H1 (cell line): ENCODE measurements around the gene ASPN. TPM values are rescaled to one million over a fixed set of nuclear protein-coding genes. Genes with fewer than 3 reads are reported as not detected.
A peak's percentile ranks its signal among the peaks of the same experiment; 100 is the strongest.

Experiments used
- CTCF ChIA-PET: fragments of 300-600 bp; sonication (Branson Sonifier 250); formaldehyde crosslinking; loops from one replicate; lab custom pipeline; 2021; ENCODE audit not compliant: partially characterized antibody; lab: Charles Lee
- POLR2A ChIA-PET: fragments of 300-600 bp; sonication (Branson Sonifier 250); formaldehyde crosslinking; loops from one replicate; lab custom pipeline; 2021; ENCODE audit warnings: inconsistent platforms; ENCODE audit not compliant: partially characterized antibody; lab: Charles Lee
- DNase-seq, 2 experiments: peaks; one replicate each; pipeline versions ENCODE4 v3.0.0 to v3.0.0-alpha.2; 2010 to 2022; ENCODE audit warnings: low spot score in 2 of 2, low read depth in 1 of 2, mixed read lengths in 1 of 2
- FAIRE-seq: peaks from 2 replicates; lab custom pipeline; 2011; peaks lifted over from hg19 to GRCh38; lab: Jason Lieb, UNC
- H2AFZ ChIP-seq: 2 replicates; pipeline ENCODE4 v1.8.1; 2012; ENCODE audit warnings: low read length, inconsistent platforms
- H2AK5ac ChIP-seq: 2 replicates; pipeline ENCODE4 v1.6.1; 2013; ENCODE audit warnings: low read depth, low read length
- H2BK120ac ChIP-seq: replicated peaks from 2 replicates; pipeline ENCODE3; 2013; ENCODE audit warnings: low read depth, low read length, inconsistent platforms
- H2BK12ac ChIP-seq: 2 replicates; pipeline ENCODE4 v1.6.1; 2013; ENCODE audit warnings: low read depth, low read length
- H2BK15ac ChIP-seq: 2 replicates; pipeline ENCODE4 v1.6.1; 2013; ENCODE audit warnings: low read length
- H2BK20ac ChIP-seq: 2 replicates; pipeline ENCODE4 v1.6.1; 2013; ENCODE audit warnings: low read length
- H2BK5ac ChIP-seq: 2 replicates; pipeline ENCODE4 v1.6.1; 2013; ENCODE audit warnings: low read depth, low read length
- H3K14ac ChIP-seq: 2 replicates; pipeline ENCODE4 v1.6.1; 2013; ENCODE audit warnings: inconsistent platforms; ENCODE audit not compliant: insufficient read length
- H3K18ac ChIP-seq: 2 replicates; pipeline ENCODE4 v1.6.1; 2013; ENCODE audit warnings: low read length; ENCODE audit errors: extremely low read depth
- H3K23ac ChIP-seq: 2 replicates; pipeline ENCODE4 v1.6.1; 2013; ENCODE audit warnings: inconsistent platforms; ENCODE audit not compliant: insufficient read length
- H3K23me2 ChIP-seq: 2 replicates; pipeline ENCODE4 v1.6.1; 2013; ENCODE audit warnings: low read depth, low read length
- H3K27ac ChIP-seq: 2 replicates; pipeline ENCODE4 v1.6.1; 2011; ENCODE audit warnings: low read depth, low read length, inconsistent platforms
- H3K27me3 ChIP-seq, 4 experiments: replicated peaks in 1 of 4; 1 replicate in 1 of 4; 2 replicates in 3 of 4; pipeline versions ENCODE4 v1.6.1 to v1.8.1; 2011 to 2013; ENCODE audit warnings: low read length in 3 of 4, mild to moderate bottlenecking in 3 of 4, inconsistent platforms in 2 of 4, mixed read lengths in 2 of 4, moderate library complexity in 1 of 4; ENCODE audit not compliant: control insufficient read depth in 3 of 4, insufficient read depth in 3 of 4; ENCODE audit errors: extremely low read depth in 1 of 4
- H3K36me3 ChIP-seq, 4 experiments: 2 replicates each; pipeline versions ENCODE4 v1.6.1 to v1.8.1; 2011 to 2013; ENCODE audit warnings: mild to moderate bottlenecking in 4 of 4, low read length in 3 of 4, moderate library complexity in 2 of 4, control low read depth in 1 of 4, inconsistent platforms in 1 of 4; ENCODE audit not compliant: insufficient read depth in 4 of 4, control insufficient read depth in 2 of 4
- H3K4ac ChIP-seq: replicated peaks from 2 replicates; pipeline ENCODE3; 2013; ENCODE audit warnings: low read length, low read depth, mixed read lengths, inconsistent platforms; ENCODE audit not compliant: insufficient read length
- H3K4me1 ChIP-seq, 4 experiments: replicated peaks in 1 of 4; 1 replicate in 1 of 4; 2 replicates in 3 of 4; pipeline versions ENCODE4 v1.6.1 to v1.8.1; 2011 to 2013; ENCODE audit warnings: low read length in 3 of 4, inconsistent platforms in 2 of 4, mixed read lengths in 1 of 4; ENCODE audit not compliant: insufficient read depth in 4 of 4, control insufficient read depth in 3 of 4
- H3K4me2 ChIP-seq, 2 experiments: 2 replicates each; pipeline versions ENCODE4 v1.6.1 to v1.8.1; 2011 to 2013; ENCODE audit warnings: low read depth in 2 of 2, low read length in 2 of 2, control low read depth in 1 of 2, inconsistent platforms in 1 of 2, mild to moderate bottlenecking in 1 of 2; ENCODE audit not compliant: insufficient read depth in 1 of 2
- H3K4me3 ChIP-seq, 4 experiments: fragments of 200-600, 300-600 bp in 1 of 4; sonication (generic), shearing (Covaris generic), sonication (Bioruptor Twin) in 1 of 4; 2 replicates each; pipeline versions ENCODE4 v1.5.1 to v1.8.1; 2011 to 2016; ENCODE audit warnings: low read length in 4 of 4, low read depth in 3 of 4, control low read depth in 2 of 4, inconsistent platforms in 2 of 4, mild to moderate bottlenecking in 2 of 4, mixed read lengths in 1 of 4, moderate library complexity in 1 of 4; ENCODE audit not compliant: insufficient read depth in 2 of 4; ENCODE audit errors: extremely low read depth in 1 of 4
- H3K56ac ChIP-seq: replicated peaks from 2 replicates; pipeline ENCODE3; 2013; ENCODE audit warnings: low read depth, mild to moderate bottlenecking, mixed read lengths, low read length, inconsistent platforms; ENCODE audit not compliant: insufficient read length
- H3K79me1 ChIP-seq: 2 replicates; pipeline ENCODE4 v1.6.1; 2013; ENCODE audit warnings: low read depth, low read length, control low read depth
- H3K79me2 ChIP-seq, 2 experiments: 2 replicates each; pipeline versions ENCODE4 v1.6.1 to v1.8.1; 2012 to 2013; ENCODE audit warnings: low read length in 2 of 2, mild to moderate bottlenecking in 2 of 2, inconsistent platforms in 1 of 2; ENCODE audit not compliant: insufficient read depth in 2 of 2, control insufficient read depth in 1 of 2
- H3K9ac ChIP-seq, 4 experiments: replicated peaks in 1 of 4; 1 replicate in 1 of 4; 2 replicates in 3 of 4; pipeline versions ENCODE4 v1.6.1 to v1.8.1; 2011 to 2013; ENCODE audit warnings: low read depth in 3 of 4, low read length in 3 of 4, control low read depth in 2 of 4, mild to moderate bottlenecking in 2 of 4, moderate library complexity in 2 of 4, inconsistent platforms in 1 of 4; ENCODE audit errors: extremely low read depth in 1 of 4
- H3K9me3 ChIP-seq, 2 experiments: 2 replicates each; pipeline versions ENCODE4 v1.6.1 to v1.8.1; 2012 to 2013; ENCODE audit warnings: mild to moderate bottlenecking in 2 of 2, moderate library complexity in 2 of 2, control low read depth in 1 of 2, inconsistent platforms in 1 of 2, low read depth in 1 of 2, low read length in 1 of 2, mixed read lengths in 1 of 2; ENCODE audit not compliant: insufficient read depth in 2 of 2
- H4K20me1 ChIP-seq, 2 experiments: replicated peaks in 1 of 2; 2 replicates each; pipeline versions ENCODE3 to v1.8.1; 2011 to 2013; ENCODE audit warnings: inconsistent platforms in 2 of 2, low read length in 2 of 2, mild to moderate bottlenecking in 1 of 2; ENCODE audit not compliant: insufficient read depth in 2 of 2, control insufficient read depth in 1 of 2
- H4K5ac ChIP-seq: 2 replicates; pipeline ENCODE4 v1.6.1; 2013; ENCODE audit warnings: low read length, low read depth, mixed read lengths, inconsistent platforms; ENCODE audit not compliant: insufficient read length
- H4K8ac ChIP-seq: 2 replicates; pipeline ENCODE4 v1.8.0; 2013; ENCODE audit warnings: mild to moderate bottlenecking, moderate library complexity, low read length, inconsistent platforms; ENCODE audit not compliant: insufficient read depth; ENCODE audit errors: extremely low read depth
- H4K91ac ChIP-seq: replicated peaks from 2 replicates; pipeline ENCODE3; 2013; ENCODE audit warnings: low read length, mixed read lengths, inconsistent platforms; ENCODE audit not compliant: insufficient read length
- CHD1 ChIP-seq: IDR thresholded peaks from 2 replicates; pipeline ENCODE4 v1.6.1; 2012; ENCODE audit warnings: low read depth, low read length, improper control_type of control experiment
- FOSL1 ChIP-seq: IDR thresholded peaks from 2 replicates; pipeline ENCODE4 v1.6.1; 2011; ENCODE audit warnings: mild to moderate bottlenecking, low read depth, low read length, moderate library complexity; ENCODE audit not compliant: insufficient read depth
- GTF2F1 ChIP-seq: IDR thresholded peaks from 2 replicates; pipeline ENCODE4 v1.6.1; 2012; ENCODE audit warnings: low read depth, low read length, improper control_type of control experiment, borderline replicate concordance
- KDM4A ChIP-seq: IDR thresholded peaks from one replicate; pipeline ENCODE4 v1.7.1; 2012; ENCODE audit warnings: low read depth, mild to moderate bottlenecking, moderate library complexity, low read length, inconsistent platforms; ENCODE audit not compliant: severe bottlenecking
- NANOG ChIP-seq: IDR thresholded peaks from 2 replicates; pipeline ENCODE4 v1.6.1; 2011; ENCODE audit warnings: low read length, low read depth, mild to moderate bottlenecking, inconsistent platforms; ENCODE audit not compliant: insufficient read depth, poor library complexity, severe bottlenecking
- RNF2 ChIP-seq: fragments of 200-900, 300-1000 bp; sonication (generic); IDR thresholded peaks from 2 replicates; pipeline ENCODE4 v1.7.1; 2016; ENCODE audit warnings: borderline replicate concordance, low read depth, mild to moderate bottlenecking, antibody characterized with exemption, low read length; ENCODE audit not compliant: poor library complexity, severe bottlenecking; ENCODE audit errors: missing control alignments
- TEAD4 ChIP-seq: IDR thresholded peaks from 2 replicates; pipeline ENCODE4 v1.6.1; 2012; ENCODE audit warnings: low read depth, low read length, inconsistent platforms, mixed read lengths
- WGBS, 2 experiments: shearing (Covaris generic) in 1 of 2; methylation state at CpG; one replicate each; pipeline versions ENCODE4 v1.1.6 to v1.1.7; 2013 to 2015; ENCODE audit warnings: low lambda C conversion rate in 2 of 2, mixed read lengths in 2 of 2, inconsistent platforms in 1 of 2, low coverage in 1 of 2, missing lambda C conversion rate in 1 of 2; ENCODE audit not compliant: insufficient replicate concordance in 2 of 2, insufficient coverage in 1 of 2, insufficient read length in 1 of 2; ENCODE audit errors: extremely low coverage in 1 of 2, missing lambda C conversion rate in 1 of 2; 5-methylcytosine and 5-hydroxymethylcytosine counted together
- polyA plus RNA-seq, 7 experiments: library from polyadenylated mRNA; depleted of rRNA in 3 of 7; stranded (reverse) in 5 of 7; unstranded in 2 of 7; fragments of >200 nt in 5 of 7; fragments of 200-250 nt in 2 of 7; gene quantifications; 1 replicate in 5 of 7; 2 replicates in 1 of 7; 4 replicates in 1 of 7; pipeline versions ENCODE4 v1.2.1 to v1.2.3, GENCODE V29; 2011 to 2013; ENCODE audit warnings: missing spikeins in 2 of 7, mixed read lengths in 2 of 7
- total RNA-seq: library from RNA; stranded (reverse); fragmentation: NEBNext Ultra II Directional; extraction: Animal tissue kit (Norgen Biotek cat#: 25700); gene quantifications from 2 replicates; pipeline ENCODE4 v1.2.1, GENCODE V29; 2021
- TF ChIP-seq, protein P1 (sequence below), 3 experiments: IDR thresholded peaks; 1 replicate in 2 of 3; 2 replicates in 1 of 3; pipeline versions ENCODE4 v1.5.1 to v1.6.1; 2011; ENCODE audit warnings: low read length in 3 of 3, mild to moderate bottlenecking in 3 of 3, inconsistent platforms in 2 of 3, low read depth in 1 of 3, moderate library complexity in 1 of 3; ENCODE audit not compliant: insufficient read depth in 1 of 3; ENCODE audit errors: control extremely low read depth in 1 of 3
- TF ChIP-seq, protein P2 (sequence below): IDR thresholded peaks from 2 replicates; pipeline ENCODE4 v1.6.1; 2012; ENCODE audit warnings: low read length, inconsistent platforms

ASPN gene
- total and polyA plus RNA-seq, 2 of the 8 experiments (the other 6 are each of a cell fraction or from before 2014, with no cell fraction given), result not detected

DNA sequence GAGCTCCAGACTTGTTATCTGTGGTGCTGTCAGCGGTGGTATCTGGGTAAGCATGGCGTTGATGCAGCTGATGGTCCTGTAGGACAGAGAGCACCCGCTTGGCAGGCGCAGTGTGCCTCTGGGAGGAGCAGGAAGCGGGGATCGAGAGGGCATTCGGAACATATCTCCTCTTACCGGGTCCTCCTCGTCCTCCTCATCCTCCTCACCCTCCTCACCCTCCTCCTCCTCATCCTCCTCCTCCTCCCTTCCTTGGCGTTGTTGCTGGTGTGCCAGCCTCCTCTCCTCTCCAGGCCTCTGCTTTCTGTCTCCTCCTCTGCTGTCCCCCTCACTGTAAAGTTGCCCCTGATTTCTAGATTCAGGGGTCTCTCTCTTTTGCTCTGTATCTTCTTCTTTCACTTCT, 32.3 kb upstream of the ASPN start:
- no peaks in the 10 kb centered on the region for H3K79me2 ChIP-seq
- H4K8ac ChIP-seq, result peak overlapping the region; percentile 53; the same call in 1 of the 2 replicates
- H3K23ac ChIP-seq, result no peak overlapping the region
- H4K20me1 ChIP-seq, result no peaks in the 10 kb centered on the region
- no peak overlapping the region for H3K27ac ChIP-seq
- no peak overlapping the region for H2BK120ac ChIP-seq
- H2AK5ac ChIP-seq, result no peak overlapping the region; the same call in 1 of the 2 replicates
- FAIRE-seq, result no peak
- no peak overlapping the region for H3K4ac ChIP-seq
- peak overlapping the region; percentile 9 for H4K91ac ChIP-seq
- no peaks in the 10 kb centered on the region for H3K36me3 ChIP-seq
- H3K4me1 ChIP-seq, result no peaks in the 10 kb centered on the region
- no peak overlapping the region for H2BK20ac ChIP-seq
- no peak overlapping the region for H3K56ac ChIP-seq
- H3K9me3 ChIP-seq, result no peaks in the 10 kb centered on the region
- CTCF ChIA-PET, result interaction anchor here (0.7 to 0.9 kb wide), 2 partner anchors 12 to 87 kb away, joined by 3 read pairs; no protein-coding TSS in a partner anchor
- H2BK15ac ChIP-seq, result no peak overlapping the region
- H2BK5ac ChIP-seq, result no peak overlapping the region
- H3K4me2 ChIP-seq, result no peak overlapping the region
- POLR2A ChIA-PET, result no interaction called here
- H3K79me1 ChIP-seq, result no peaks in the 10 kb centered on the region
- 94% methylated on average over 10 of the region's 10 CpGs; no CpG with 5 or more reads in 1 of the 2 experiments for WGBS, 2 experiments
- H3K27me3 ChIP-seq, result no peaks in the 10 kb centered on the region
- no peak for DNase-seq
- H3K9ac ChIP-seq, result no peak overlapping the region
- H3K4me3 ChIP-seq, result no peak overlapping the region
- no peak overlapping the region for H4K5ac ChIP-seq
- H3K23me2 ChIP-seq, result no peaks in the 10 kb centered on the region
- H2AFZ ChIP-seq, result no peak overlapping the region
- H3K14ac ChIP-seq, result no peak overlapping the region
- H3K18ac ChIP-seq, result no peak overlapping the region
- H2BK12ac ChIP-seq, result no peak overlapping the region
- TF ChIP-seq RNF2 (no peak), FOSL1 (no peak), CHD1 (no peak), TEAD4 (no peak), GTF2F1 (no peak), KDM4A (no peak), NANOG (no peak)
- TF ChIP-seq, protein P1, sequence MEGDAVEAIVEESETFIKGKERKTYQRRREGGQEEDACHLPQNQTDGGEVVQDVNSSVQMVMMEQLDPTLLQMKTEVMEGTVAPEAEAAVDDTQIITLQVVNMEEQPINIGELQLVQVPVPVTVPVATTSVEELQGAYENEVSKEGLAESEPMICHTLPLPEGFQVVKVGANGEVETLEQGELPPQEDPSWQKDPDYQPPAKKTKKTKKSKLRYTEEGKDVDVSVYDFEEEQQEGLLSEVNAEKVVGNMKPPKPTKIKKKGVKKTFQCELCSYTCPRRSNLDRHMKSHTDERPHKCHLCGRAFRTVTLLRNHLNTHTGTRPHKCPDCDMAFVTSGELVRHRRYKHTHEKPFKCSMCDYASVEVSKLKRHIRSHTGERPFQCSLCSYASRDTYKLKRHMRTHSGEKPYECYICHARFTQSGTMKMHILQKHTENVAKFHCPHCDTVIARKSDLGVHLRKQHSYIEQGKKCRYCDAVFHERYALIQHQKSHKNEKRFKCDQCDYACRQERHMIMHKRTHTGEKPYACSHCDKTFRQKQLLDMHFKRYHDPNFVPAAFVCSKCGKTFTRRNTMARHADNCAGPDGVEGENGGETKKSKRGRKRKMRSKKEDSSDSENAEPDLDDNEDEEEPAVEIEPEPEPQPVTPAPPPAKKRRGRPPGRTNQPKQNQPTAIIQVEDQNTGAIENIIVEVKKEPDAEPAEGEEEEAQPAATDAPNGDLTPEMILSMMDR (IDR thresholded peaks at IDR 0.05; ENCODE audit: control extremely low read depth in 1 of 3, insufficient read depth in 1 of 3, low read depth in 1 of 3, low read length in 3 of 3), result no peak
- TF ChIP-seq, protein P2, sequence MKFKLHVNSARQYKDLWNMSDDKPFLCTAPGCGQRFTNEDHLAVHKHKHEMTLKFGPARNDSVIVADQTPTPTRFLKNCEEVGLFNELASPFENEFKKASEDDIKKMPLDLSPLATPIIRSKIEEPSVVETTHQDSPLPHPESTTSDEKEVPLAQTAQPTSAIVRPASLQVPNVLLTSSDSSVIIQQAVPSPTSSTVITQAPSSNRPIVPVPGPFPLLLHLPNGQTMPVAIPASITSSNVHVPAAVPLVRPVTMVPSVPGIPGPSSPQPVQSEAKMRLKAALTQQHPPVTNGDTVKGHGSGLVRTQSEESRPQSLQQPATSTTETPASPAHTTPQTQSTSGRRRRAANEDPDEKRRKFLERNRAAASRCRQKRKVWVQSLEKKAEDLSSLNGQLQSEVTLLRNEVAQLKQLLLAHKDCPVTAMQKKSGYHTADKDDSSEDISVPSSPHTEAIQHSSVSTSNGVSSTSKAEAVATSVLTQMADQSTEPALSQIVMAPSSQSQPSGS, result no peak
